Neural cell (in vitro differentiated cells): ENCODE data around the gene FAM168A. TPM values are rescaled to one million over a fixed set of nuclear protein-coding genes. Genes with fewer than 3 reads are reported as not detected.

ENCODE experiments used
- H2AFZ ChIP-seq: fragments of 200-600, 300-800 bp; sonication (generic), shearing (Covaris generic); 2 replicates; pipeline ENCODE4 v1.6.0; 2014; ENCODE audit warnings: low read depth, mild to moderate bottlenecking, antibody characterized with exemption, low read length, moderate library complexity
- H3F3A ChIP-seq: fragments of 200-600 bp; shearing (Covaris generic); 2 replicates; pipeline ENCODE4 v1.6.1; 2016; ENCODE audit warnings: mild to moderate bottlenecking, moderate library complexity, mixed read lengths, antibody characterized with exemption, low read length; ENCODE audit not compliant: insufficient read depth, poor library complexity, severe bottlenecking
- H3K27ac ChIP-seq: fragments of 200-600, 300-800 bp; sonication (generic), shearing (Covaris generic); 2 replicates; pipeline ENCODE4 v1.5.1; 2014; ENCODE audit warnings: mild to moderate bottlenecking, low read length, moderate library complexity
- H3K27me3 ChIP-seq: fragments of 300-800, 200-600 bp; sonication (generic), shearing (Covaris generic); 2 replicates; pipeline ENCODE4 v1.6.0; 2014; ENCODE audit warnings: mild to moderate bottlenecking, low read depth, low read length, moderate library complexity; ENCODE audit not compliant: insufficient read depth
- H3K36me3 ChIP-seq: fragments of 300-800, 200-600 bp; sonication (generic), shearing (Covaris generic); 2 replicates; pipeline ENCODE4 v1.5.1; 2014; ENCODE audit warnings: mild to moderate bottlenecking, antibody characterized with exemption, low read length, moderate library complexity; ENCODE audit not compliant: insufficient read depth
- H3K4me2 ChIP-seq: fragments of 300-800, 200-600 bp; sonication (generic), shearing (Covaris generic); 2 replicates; pipeline ENCODE4 v1.6.0; 2014; ENCODE audit warnings: mild to moderate bottlenecking, low read length
- H3K4me3 ChIP-seq: fragments of 300-800, 200-600 bp; sonication (generic), shearing (Covaris generic); 2 replicates; pipeline ENCODE4 v1.5.1; 2014; ENCODE audit warnings: mild to moderate bottlenecking, low read length, moderate library complexity
- H3K79me2 ChIP-seq: fragments of 200-600 bp; shearing (Covaris generic); replicated peaks from 2 replicates; pipeline ENCODE4 v1.6.0; 2014; ENCODE audit warnings: mild to moderate bottlenecking, low read length, moderate library complexity; ENCODE audit not compliant: insufficient read depth
- H3K9ac ChIP-seq: fragments of 300-800, 200-600 bp; sonication (generic), shearing (Covaris generic); 2 replicates; pipeline ENCODE4 v1.6.1; 2016; ENCODE audit warnings: mild to moderate bottlenecking, low read length, mixed read lengths
- H3K9me2 ChIP-seq: fragments of 200-600 bp; shearing (Covaris generic); 2 replicates; pipeline ENCODE4 v1.6.1; 2016; ENCODE audit warnings: mild to moderate bottlenecking, low read length, mixed read lengths; ENCODE audit not compliant: insufficient read depth
- H3K9me3 ChIP-seq: fragments of 200-600, 300-800 bp; sonication (generic), shearing (Covaris generic); 2 replicates; pipeline ENCODE4 v1.6.1; 2016; ENCODE audit warnings: mild to moderate bottlenecking, mixed run types, low read length, moderate library complexity, mixed read lengths
- H4K20me1 ChIP-seq: fragments of 200-600 bp; shearing (Covaris generic); 2 replicates; pipeline ENCODE4 v1.6.1; 2016; ENCODE audit warnings: mild to moderate bottlenecking, mixed run types; ENCODE audit not compliant: insufficient read depth
- EP300 ChIP-seq: fragments of 450-650 bp; conservative IDR thresholded peaks from 2 replicates; pipeline ENCODE4 v1.6.1; 2014; ENCODE audit warnings: antibody characterized with exemption, mild to moderate bottlenecking, moderate library complexity; ENCODE audit not compliant: poor library complexity, severe bottlenecking
- EZH2 ChIP-seq: fragments of 200-600, 300-800 bp; shearing (Covaris generic), sonication (generic); IDR thresholded peaks from 2 replicates; pipeline ENCODE4 v1.6.1; 2014; ENCODE audit warnings: antibody characterized with exemption, low read length, borderline replicate concordance, mild to moderate bottlenecking; ENCODE audit not compliant: insufficient read depth, poor library complexity, severe bottlenecking
- MXI1 ChIP-seq: fragments of 450-650 bp; conservative IDR thresholded peaks from 2 replicates; pipeline ENCODE4 v1.6.1; 2014; ENCODE audit warnings: antibody characterized with exemption, mild to moderate bottlenecking; ENCODE audit not compliant: poor library complexity, severe bottlenecking
- POLR2AphosphoS5 ChIP-seq: IDR thresholded peaks from 2 replicates; pipeline ENCODE4 v1.6.1; 2012
- RAD21 ChIP-seq: fragments of 450-650 bp; conservative IDR thresholded peaks from 2 replicates; pipeline ENCODE4 v1.6.1; 2014; ENCODE audit warnings: antibody characterized with exemption, mild to moderate bottlenecking, moderate library complexity
- SMC3 ChIP-seq: fragments of 450-650 bp; conservative IDR thresholded peaks from 2 replicates; pipeline ENCODE4 v1.6.1; 2014; ENCODE audit warnings: antibody characterized with exemption, mild to moderate bottlenecking, moderate library complexity; ENCODE audit not compliant: poor library complexity
- TAF1 ChIP-seq: IDR thresholded peaks from 2 replicates; pipeline ENCODE4 v1.6.1; 2012; ENCODE audit warnings: low read depth
- polyA plus RNA-seq: library from polyadenylated mRNA; depleted of rRNA; stranded (reverse); fragments of >200 nt; gene quantifications from 2 replicates; pipeline ENCODE4 v1.2.3, GENCODE V29; 2014
- TF ChIP-seq, protein P1 (sequence below): fragments of 450-650 bp; IDR thresholded peaks from 2 replicates; pipeline ENCODE4 v1.5.1; 2014; ENCODE audit warnings: antibody characterized with exemption, mild to moderate bottlenecking, moderate library complexity; ENCODE audit not compliant: poor library complexity, severe bottlenecking
- TF ChIP-seq, protein P2 (sequence below): IDR thresholded peaks from 2 replicates; pipeline ENCODE4 v1.6.1; 2012; ENCODE audit warnings: borderline replicate concordance

The FAM168A gene
- polyA plus RNA-seq, 1 donor from 2014 or later = 67.3 TPM

DNA sequence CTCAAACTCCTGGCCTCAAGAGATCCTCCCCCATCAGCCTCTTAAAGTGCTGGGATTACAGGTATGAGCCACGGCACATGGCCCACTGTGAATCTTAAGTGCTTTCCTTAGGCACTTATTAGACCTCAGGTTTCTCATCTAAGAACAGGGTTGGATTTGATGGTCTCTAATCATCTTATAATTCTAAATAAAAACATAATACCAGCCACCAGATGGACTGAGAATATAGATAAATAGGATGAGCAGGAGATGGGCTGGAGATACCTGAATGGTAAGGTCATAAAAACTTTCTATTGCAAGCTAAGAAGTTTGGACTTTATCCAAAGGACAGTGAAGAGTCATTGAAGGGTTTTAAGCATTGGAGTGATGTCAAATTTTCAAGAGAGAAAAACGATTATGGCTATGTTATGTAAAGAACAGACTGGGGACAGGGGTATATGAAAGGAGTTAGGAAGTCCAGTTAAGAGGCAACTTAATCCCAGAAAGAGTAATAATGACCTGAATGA is 136.5 kb downstream of the FAM168A start:
- TF ChIP-seq, protein P1, sequence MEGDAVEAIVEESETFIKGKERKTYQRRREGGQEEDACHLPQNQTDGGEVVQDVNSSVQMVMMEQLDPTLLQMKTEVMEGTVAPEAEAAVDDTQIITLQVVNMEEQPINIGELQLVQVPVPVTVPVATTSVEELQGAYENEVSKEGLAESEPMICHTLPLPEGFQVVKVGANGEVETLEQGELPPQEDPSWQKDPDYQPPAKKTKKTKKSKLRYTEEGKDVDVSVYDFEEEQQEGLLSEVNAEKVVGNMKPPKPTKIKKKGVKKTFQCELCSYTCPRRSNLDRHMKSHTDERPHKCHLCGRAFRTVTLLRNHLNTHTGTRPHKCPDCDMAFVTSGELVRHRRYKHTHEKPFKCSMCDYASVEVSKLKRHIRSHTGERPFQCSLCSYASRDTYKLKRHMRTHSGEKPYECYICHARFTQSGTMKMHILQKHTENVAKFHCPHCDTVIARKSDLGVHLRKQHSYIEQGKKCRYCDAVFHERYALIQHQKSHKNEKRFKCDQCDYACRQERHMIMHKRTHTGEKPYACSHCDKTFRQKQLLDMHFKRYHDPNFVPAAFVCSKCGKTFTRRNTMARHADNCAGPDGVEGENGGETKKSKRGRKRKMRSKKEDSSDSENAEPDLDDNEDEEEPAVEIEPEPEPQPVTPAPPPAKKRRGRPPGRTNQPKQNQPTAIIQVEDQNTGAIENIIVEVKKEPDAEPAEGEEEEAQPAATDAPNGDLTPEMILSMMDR = no peak
- Histone ChIP-seq H3K27ac (no peak overlapping the region), H3K4me3 (no peak overlapping the region), H2AFZ (no peak overlapping the region), H3K9me3 (no peaks in the 10 kb centered on the region), H3K36me3 (no peaks in the 10 kb centered on the region), H3F3A (no peaks in the 10 kb centered on the region), H3K4me2 (no peak overlapping the region), H3K79me2 (peaks cover 3% of the 10 kb centered on the region), H4K20me1 (no peaks in the 10 kb centered on the region), H3K9ac (no peak overlapping the region), H3K27me3 (no peaks in the 10 kb centered on the region), H3K9me2 (no peaks in the 10 kb centered on the region)

- H3K27ac ChIP-seq = no peak overlapping the region
- no peak overlapping the region for H3K9ac ChIP-seq
- H3K9me2 ChIP-seq = no peaks in the 10 kb centered on the region
- H4K20me1 ChIP-seq = no peaks in the 10 kb centered on the region
- peaks cover 3% of the 10 kb centered on the region for H3K79me2 ChIP-seq
- no peak overlapping the region for H3K4me3 ChIP-seq
- no peaks in the 10 kb centered on the region for H3F3A ChIP-seq
- no peaks in the 10 kb centered on the region for H3K9me3 ChIP-seq
- H3K4me2 ChIP-seq = no peak overlapping the region
- TF ChIP-seq, protein P2, sequence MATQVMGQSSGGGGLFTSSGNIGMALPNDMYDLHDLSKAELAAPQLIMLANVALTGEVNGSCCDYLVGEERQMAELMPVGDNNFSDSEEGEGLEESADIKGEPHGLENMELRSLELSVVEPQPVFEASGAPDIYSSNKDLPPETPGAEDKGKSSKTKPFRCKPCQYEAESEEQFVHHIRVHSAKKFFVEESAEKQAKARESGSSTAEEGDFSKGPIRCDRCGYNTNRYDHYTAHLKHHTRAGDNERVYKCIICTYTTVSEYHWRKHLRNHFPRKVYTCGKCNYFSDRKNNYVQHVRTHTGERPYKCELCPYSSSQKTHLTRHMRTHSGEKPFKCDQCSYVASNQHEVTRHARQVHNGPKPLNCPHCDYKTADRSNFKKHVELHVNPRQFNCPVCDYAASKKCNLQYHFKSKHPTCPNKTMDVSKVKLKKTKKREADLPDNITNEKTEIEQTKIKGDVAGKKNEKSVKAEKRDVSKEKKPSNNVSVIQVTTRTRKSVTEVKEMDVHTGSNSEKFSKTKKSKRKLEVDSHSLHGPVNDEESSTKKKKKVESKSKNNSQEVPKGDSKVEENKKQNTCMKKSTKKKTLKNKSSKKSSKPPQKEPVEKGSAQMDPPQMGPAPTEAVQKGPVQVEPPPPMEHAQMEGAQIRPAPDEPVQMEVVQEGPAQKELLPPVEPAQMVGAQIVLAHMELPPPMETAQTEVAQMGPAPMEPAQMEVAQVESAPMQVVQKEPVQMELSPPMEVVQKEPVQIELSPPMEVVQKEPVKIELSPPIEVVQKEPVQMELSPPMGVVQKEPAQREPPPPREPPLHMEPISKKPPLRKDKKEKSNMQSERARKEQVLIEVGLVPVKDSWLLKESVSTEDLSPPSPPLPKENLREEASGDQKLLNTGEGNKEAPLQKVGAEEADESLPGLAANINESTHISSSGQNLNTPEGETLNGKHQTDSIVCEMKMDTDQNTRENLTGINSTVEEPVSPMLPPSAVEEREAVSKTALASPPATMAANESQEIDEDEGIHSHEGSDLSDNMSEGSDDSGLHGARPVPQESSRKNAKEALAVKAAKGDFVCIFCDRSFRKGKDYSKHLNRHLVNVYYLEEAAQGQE = no peak
- TF ChIP-seq MXI1 (no peak), EZH2 (no peak), TAF1 (no peak), POLR2AphosphoS5 (no peak), RAD21 (no peak), SMC3 (no peak), EP300 (no peak)
- TF ChIP-seq, protein P1 = no peak
- H2AFZ ChIP-seq = no peak overlapping the region
- H3K36me3 ChIP-seq = no peaks in the 10 kb centered on the region
- no peaks in the 10 kb centered on the region for H3K27me3 ChIP-seq
Observed at GRCh38 chr11:73458201-73458600, 139.7 kb downstream of the FAM168A start.
